Astrocyte of the cerebellum (primary cell): ENCODE results near the gene TUBA3E.
"Not testable (repeated sequence)": the region's sequence is repeated elsewhere in the genome, so short reads cannot be mapped to it uniquely, and the experiment has no call there.

Source experiments
- DNase-seq: peaks from one replicate; pipeline ENCODE4 v3.0.0-alpha.2; 2011; ENCODE audit warnings: low read depth
- H3K4me3 ChIP-seq: 2 replicates; pipeline ENCODE4 v1.5.1; 2011; ENCODE audit warnings: mild to moderate bottlenecking, low read depth, low read length, moderate library complexity
- in situ Hi-C: cut with HindIII; loops from 2 replicates; pipeline ENCODE4 v1.10.0; 2017; ENCODE audit warnings: low sequenced_read_pairs
- TF ChIP-seq, protein P1 (sequence below): IDR thresholded peaks from 2 replicates; pipeline ENCODE4 v1.5.1; 2012; ENCODE audit warnings: low read length, low read depth, moderate library complexity, mild to moderate bottlenecking; ENCODE audit errors: missing control alignments

TUBA3E gene

DNA sequence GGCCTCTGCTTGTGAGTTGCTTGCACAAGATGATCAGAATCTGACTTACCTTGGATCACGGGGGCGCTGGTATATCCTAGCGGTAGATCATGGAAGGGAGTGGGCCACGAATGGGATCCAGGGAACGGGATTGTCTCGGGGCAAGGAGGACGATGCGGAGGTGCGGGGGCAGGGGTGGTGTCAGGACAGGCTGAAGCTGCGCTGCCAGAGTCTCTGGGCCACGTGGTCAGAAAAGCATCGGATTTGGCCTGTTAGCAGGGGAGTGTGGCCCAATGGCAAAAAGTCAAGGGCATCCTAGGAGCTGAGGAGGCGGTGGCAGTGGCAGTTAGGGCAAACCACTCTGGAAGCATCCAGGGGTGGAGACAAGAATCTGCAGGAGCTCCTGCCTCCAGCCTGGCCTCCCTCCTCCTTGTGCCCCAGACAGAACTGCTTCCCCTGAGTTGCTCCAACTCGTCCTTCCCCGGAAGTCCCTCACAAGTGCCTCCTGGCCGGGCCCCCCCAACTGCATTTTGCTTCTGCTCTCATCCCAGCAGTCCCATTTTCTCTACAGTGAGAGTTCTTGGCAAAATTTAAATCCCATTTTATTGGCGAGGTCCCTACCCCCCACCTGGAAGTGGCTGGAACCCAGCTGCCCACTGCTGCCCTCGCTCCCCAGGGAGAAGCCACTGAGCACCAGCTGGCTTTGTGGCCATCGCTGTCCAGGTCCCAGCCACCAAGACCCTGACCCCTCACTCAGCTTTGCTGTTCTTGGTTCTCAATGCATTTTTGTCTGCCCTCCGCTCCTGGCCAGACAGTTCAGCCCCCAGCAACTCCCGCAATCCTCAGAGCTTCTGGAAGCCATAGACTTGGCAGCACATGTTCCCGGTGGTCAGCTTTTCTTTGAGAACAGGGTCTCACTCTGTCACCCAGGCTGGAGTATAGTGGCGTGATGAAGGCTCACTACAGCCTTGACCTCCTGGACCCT is 47.8 kb downstream of the TUBA3E start:
- in situ Hi-C loops: no loop called here
- TF ChIP-seq, protein P1, sequence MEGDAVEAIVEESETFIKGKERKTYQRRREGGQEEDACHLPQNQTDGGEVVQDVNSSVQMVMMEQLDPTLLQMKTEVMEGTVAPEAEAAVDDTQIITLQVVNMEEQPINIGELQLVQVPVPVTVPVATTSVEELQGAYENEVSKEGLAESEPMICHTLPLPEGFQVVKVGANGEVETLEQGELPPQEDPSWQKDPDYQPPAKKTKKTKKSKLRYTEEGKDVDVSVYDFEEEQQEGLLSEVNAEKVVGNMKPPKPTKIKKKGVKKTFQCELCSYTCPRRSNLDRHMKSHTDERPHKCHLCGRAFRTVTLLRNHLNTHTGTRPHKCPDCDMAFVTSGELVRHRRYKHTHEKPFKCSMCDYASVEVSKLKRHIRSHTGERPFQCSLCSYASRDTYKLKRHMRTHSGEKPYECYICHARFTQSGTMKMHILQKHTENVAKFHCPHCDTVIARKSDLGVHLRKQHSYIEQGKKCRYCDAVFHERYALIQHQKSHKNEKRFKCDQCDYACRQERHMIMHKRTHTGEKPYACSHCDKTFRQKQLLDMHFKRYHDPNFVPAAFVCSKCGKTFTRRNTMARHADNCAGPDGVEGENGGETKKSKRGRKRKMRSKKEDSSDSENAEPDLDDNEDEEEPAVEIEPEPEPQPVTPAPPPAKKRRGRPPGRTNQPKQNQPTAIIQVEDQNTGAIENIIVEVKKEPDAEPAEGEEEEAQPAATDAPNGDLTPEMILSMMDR: no peak
- no peak overlapping the region for H3K4me3 ChIP-seq
- DNase-seq: no peak

DNA sequence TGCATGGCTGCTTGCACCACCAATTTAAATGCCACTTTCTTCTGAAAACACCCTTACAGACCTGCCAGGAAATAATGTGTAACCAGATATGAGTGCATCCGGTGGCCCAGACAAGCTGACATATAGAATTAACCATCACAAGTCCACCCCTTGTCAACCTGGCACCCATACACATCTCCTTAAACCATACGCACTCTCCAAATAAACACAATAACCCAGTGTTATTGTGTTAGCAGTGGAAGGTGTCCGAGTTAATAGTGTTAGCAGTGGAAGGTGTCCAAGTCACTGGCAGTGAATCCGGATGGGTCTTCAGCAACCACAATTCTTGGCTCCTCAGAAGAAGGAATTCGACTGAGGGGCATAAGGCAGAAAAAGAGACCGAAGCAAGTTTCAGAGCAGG is 49.7 kb downstream of the TUBA3E start:
- H3K4me3 ChIP-seq, in situ Hi-C loops: not testable (repeated sequence)

DNA sequence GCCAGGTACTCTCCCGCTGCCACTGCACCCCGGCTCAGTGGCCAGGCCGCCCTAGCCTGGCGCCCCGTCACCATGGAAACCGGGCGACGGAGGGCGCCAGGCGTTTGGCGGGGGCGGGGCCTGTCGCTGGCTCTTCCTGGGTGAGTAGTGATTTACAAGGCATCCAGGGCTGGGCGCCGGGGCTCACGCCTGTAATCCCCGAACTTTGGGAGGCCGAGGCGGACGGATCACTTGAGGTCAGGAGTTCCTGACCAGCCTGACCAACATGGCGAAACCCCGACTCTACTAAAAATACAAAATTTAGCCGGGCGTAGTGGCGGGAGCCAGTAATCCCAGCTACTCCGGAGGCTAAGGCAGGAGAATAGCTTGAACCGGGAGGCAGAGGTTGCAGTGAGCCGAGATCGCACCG is 53.2 kb downstream of the TUBA3E start, which contains the start of gene CCDC74B:
Gene CCDC74B, minus strand, starts transcription at position 107 of the 409 bp plus-strand sequence. CDS start 116 bp downstream, outside the sequence.
- peak within 1 kb of the TSS; percentile 33 for H3K4me3 ChIP-seq
- DNase-seq, in situ Hi-C loops: not testable (repeated sequence)

More for the DNA sequence above, 49.7 kb downstream of the TUBA3E start:
- DNase-seq: not testable (repeated sequence)

DNA sequence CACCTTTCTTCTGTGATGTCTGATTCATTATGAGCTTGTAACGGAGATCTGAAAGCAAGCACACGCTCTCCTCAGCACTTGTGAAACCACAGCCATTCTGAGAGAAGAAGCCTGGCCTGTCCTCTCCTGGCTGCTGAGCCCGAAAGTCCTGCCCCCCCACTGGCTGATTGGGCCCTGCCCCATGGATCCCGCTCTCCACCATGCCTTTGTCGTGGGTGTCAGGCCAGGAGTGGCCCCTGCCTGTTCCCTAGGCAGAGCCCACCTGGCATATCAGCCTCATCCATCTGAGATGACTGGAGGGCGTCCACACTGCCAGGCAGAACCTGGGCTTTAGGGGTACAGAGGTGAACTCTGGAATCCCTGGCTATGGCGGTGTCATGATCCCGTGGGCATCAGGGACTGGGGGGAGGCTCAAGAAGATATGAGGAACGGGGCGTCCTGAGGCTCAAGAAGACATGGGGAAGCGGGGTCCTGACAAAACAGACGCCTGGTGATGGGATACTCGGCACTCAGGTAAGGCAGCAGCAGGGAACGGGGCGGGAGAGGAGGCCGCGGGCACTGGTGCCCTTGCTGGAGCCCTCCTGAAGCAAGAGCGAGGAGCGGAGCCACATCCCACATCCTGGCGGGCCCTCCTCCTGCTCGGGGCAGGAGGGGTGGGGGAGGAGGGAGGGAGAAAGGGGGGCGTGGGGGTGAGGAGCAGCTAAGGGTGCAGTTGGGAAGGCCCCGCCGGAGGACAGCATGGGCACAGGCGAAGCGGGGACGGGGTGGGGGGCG is 54.8 kb downstream of the TUBA3E start:
- H3K4me3 ChIP-seq, DNase-seq, in situ Hi-C loops: not testable (repeated sequence)

DNA sequence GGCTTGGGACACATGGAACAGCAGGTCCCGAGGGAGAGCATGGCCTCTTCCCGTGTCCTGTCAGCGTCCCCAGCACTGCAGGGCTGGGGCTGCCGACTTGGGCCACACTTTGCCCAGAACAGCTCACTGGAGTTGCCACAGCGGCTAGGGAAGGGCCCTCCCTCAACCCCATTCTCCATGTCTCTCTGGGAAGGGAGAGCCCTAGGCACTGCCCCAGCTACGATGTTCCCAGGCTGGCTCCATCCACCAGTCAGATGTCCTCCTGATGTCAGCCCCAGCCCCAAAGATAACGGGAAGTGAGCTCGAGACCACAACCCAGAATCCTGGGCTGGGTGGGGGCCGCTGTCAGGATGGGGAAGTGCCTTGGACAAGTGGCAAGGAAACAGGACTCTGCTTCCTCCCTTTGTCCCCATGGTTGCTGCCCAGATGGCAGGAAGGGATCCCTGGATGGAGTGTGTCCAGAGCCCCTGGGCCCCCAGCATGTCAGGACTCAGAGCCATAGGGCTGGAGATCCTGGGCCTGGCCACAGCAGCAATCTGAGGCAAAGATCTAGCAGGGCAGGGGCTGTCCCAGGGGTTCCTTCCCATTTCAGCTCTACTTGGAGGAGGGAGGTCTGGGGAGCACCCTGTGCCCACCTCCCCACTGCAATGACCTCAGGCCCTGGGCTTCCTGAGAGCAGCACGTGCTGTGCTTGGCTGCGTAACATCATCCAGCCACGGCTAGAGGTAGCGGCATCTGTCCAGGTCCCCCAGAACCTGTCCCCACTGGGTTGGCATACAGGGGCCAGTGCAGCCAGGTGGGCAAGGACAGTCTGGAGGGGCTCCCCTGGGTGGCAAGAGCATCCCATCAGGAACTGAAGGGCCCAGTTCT is 55.6 kb downstream of the TUBA3E start:
- H3K4me3 ChIP-seq, in situ Hi-C loops, DNase-seq: not testable (repeated sequence)
